Measurements from ENCODE around the gene ANAPC13.

Gene ANAPC13

DNA sequence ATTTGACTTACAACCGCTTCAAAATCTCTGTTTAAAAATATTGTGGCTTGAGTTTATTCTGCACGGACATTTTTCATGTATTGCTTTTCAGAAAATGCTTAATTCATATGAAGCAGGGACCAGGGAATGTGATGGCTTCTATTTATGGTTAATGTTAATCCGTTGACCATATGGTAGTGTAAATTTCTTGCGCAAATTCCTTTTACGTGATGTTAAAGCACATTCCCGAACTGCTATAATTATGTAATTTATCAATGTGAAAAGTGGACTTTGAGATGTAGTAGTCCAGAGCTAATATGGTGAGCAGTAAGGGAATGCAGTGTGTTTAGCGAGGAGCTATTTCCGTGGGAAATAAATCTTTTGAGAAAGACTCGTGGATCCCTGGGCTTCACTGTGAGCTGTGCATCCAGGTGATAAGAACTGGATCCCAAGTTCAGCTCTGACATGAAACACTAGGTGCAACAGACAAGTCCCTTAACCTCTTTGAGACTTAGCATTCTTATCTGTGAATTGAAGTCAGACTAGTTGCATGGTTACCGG lies 27.3 kb downstream of the ANAPC13 start:
- TF ChIP-seq, protein P1, sequence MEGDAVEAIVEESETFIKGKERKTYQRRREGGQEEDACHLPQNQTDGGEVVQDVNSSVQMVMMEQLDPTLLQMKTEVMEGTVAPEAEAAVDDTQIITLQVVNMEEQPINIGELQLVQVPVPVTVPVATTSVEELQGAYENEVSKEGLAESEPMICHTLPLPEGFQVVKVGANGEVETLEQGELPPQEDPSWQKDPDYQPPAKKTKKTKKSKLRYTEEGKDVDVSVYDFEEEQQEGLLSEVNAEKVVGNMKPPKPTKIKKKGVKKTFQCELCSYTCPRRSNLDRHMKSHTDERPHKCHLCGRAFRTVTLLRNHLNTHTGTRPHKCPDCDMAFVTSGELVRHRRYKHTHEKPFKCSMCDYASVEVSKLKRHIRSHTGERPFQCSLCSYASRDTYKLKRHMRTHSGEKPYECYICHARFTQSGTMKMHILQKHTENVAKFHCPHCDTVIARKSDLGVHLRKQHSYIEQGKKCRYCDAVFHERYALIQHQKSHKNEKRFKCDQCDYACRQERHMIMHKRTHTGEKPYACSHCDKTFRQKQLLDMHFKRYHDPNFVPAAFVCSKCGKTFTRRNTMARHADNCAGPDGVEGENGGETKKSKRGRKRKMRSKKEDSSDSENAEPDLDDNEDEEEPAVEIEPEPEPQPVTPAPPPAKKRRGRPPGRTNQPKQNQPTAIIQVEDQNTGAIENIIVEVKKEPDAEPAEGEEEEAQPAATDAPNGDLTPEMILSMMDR (IDR thresholded peaks at IDR 0.05; ENCODE audit: borderline replicate concordance, insufficient read depth, low read depth, low read length) = no peak
- H3K4me3 ChIP-seq (ENCODE audit: low read depth, low read length) = no peak overlapping the region

DNA sequence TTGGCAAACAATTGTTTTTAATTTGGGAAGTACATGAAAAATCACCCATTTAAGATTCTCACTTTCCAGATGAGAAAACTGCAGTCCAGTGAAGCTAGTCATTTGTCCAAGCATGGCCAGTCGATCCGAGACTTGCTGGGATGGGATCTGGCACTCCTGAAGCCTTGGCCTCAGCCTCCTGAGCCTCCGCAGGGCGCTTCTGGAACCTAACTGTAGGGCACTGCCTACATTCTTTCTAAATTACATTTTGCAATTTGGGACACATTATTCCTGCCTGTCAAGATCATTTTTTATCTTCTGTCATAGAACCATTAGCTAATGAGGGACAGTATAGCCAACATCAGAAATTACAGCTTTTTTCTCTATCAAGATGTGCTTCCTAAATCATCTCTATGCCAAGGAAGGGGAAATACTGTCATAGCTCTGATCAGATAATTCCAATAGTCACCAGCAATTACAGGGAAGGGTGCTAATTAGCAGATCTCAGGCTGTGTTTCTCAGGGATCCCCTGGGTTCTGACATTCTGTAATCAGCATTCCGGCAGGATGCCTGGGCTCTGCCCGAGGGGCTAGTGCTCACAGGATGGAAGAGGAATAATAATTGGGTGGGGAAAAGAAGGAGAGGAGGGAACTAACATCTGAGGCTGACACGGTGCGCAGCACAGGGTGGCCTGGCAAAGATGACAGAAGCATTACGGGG lies 28.3 kb downstream of the ANAPC13 start:
- TF ChIP-seq, protein P1 (IDR thresholded peaks at IDR 0.05; ENCODE audit: borderline replicate concordance, insufficient read depth, low read depth, low read length) = no peak
- H3K4me3 ChIP-seq (ENCODE audit: low read depth, low read length) = no peak overlapping the region

DNA sequence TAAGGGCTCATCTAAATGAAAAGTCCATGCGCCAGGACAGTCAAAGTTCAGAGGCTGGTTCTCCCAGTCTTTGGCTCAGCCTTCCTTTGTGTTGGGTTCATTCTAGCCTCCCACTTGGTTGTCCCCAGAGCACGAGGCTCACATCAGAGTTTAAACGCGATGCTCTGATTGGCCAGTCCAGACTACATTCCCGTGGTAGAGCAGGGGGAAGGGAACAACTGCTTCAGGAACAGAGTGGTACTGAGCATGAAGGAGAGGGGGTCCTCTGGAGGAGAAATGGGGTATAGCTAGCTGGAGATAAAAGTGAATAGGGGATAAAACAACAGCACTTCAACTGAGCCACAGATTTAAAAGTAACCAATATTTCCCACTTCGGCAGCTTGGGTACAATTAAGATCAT lies 32.2 kb downstream of the ANAPC13 start:
- H3K4me3 ChIP-seq (ENCODE audit: low read depth, low read length) = no peak overlapping the region
- TF ChIP-seq, protein P1 (IDR thresholded peaks at IDR 0.05; ENCODE audit: borderline replicate concordance, insufficient read depth, low read depth, low read length) = 0 out of 2 replicates have a peak, but pooled peaks have one; percentile 26

- TF ChIP-seq, protein P1 (IDR thresholded peaks at IDR 0.05; ENCODE audit: borderline replicate concordance, insufficient read depth, low read depth, low read length) = no peak
- H3K4me3 ChIP-seq (ENCODE audit: low read depth, low read length) = no peak overlapping the region
Measured at GRCh38 chr3:134449951-134450350, 35.8 kb downstream of the ANAPC13 start.

DNA sequence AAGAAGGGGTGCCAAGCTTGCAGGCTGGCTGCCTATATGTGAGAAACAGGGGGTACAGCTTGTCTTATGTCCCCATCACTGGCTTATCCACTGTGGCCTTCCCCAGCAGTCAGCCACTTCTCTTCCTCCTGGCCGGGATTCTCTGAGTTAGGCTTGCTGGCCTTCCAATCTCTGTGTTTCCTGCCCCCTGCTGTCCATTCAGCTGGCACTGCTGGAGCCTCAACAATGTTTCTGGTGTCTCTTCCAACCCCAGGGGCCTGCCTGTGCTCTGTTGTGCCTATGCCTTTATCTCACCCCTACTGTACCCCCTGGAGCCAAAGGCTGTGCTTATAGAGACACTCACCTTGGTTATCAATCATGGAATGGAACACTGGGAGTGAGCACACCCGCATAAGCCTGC lies 36.5 kb downstream of the ANAPC13 start:
- TF ChIP-seq, protein P1 (IDR thresholded peaks at IDR 0.05; ENCODE audit: borderline replicate concordance, insufficient read depth, low read depth, low read length) = peak; percentile 23; the same call in 1 of the 2 replicates
- H3K4me3 ChIP-seq (ENCODE audit: low read depth, low read length) = no peak overlapping the region

DNA sequence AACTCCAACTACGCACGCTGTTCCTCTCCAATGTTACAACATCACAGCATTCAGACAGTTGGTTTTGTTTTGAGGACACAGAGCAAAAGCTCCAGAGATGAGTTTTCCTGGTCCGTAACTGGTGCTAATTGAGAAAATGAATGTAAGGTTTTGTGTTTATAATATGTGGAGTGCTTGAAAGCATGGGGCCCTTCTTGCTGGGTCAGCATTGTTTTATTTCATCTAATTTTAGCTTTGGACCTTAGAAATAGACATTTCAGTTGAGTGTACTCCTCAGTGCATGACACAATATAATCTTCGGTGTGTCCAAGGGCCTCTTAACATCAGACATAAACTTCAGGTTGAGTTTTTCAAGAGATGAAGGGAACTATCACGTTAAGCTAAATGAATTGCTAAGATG lies 37.1 kb downstream of the ANAPC13 start:
- TF ChIP-seq, protein P1 (IDR thresholded peaks at IDR 0.05; ENCODE audit: borderline replicate concordance, insufficient read depth, low read depth, low read length) = no peak
- no peak overlapping the region for H3K4me3 ChIP-seq (ENCODE audit: low read depth, low read length)

DNA sequence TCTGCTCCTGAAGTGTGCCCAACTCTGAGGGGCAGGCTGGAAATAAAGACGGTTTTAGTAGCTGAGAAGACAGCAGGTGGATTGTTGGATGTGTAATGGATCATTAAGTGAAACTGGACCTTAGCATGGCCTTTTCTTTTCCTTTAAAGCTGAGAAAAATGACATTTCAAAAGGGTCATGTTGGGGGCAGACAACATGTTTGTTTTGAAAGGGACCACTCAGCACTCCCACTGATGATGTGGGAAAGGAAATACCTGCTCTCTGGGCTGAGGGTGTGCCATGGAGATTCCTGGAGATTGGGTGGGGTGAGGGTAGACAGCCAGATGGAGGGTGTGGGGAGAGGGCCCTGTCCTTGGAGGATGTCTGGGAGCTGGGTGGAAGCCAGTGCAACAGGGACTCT lies 38.4 kb downstream of the ANAPC13 start:
- TF ChIP-seq, protein P1 (IDR thresholded peaks at IDR 0.05; ENCODE audit: borderline replicate concordance, insufficient read depth, low read depth, low read length) = no peak
- H3K4me3 ChIP-seq (ENCODE audit: low read depth, low read length) = no peak overlapping the region
